Measurements from ENCODE around the gene CCR7.

CCR7 gene, protein sequence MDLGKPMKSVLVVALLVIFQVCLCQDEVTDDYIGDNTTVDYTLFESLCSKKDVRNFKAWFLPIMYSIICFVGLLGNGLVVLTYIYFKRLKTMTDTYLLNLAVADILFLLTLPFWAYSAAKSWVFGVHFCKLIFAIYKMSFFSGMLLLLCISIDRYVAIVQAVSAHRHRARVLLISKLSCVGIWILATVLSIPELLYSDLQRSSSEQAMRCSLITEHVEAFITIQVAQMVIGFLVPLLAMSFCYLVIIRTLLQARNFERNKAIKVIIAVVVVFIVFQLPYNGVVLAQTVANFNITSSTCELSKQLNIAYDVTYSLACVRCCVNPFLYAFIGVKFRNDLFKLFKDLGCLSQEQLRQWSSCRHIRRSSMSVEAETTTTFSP

DNA sequence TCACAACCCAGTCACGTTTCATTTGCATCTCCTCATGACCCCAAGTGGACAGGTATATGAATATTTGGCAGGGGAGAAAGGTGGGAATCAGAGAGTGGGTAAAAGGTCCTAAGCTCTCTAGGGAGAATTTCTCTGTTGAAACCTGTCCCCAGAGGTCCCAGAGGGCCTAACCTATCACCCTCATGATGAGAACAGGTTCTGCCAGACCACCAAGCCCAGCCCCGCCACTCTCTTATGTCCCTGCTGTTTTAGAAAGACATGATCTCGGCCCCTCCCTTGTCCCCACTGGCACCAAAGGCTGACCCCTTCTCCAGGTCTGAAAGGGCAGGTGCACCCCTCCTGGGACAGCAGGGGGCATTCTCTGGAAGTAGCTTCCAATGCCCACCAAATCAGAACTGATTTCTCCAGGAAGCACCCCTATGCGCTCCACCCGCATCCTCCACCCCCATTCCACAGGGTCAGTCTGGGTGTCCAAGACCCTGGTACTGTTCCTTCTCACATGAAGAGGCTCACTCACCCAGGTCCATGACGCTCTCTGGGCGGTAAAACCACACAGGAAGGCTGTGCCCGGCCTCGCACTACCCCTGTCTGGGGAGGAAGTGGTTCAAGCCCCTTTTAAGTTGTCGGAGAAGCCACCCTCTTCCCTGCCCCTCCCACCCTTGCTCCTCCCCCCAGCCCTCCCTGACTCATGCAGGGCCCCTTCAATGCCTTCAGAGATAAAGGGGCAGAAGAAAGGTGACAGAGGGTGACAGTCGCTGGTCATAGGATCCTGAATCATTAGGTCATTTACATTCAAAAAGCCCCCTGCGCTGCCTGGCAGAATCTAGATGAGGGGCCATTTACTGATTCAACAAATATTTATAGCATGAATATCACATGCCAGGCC is at the start of gene CCR7:
Gene CCR7, minus strand, starts transcription at position 590 of the 886 bp plus-strand sequence. Its CDS starts 63 bp downstream, at position 527.
- in situ Hi-C loops (cut with MboI; ENCODE audit: low sequenced_read_pairs), result no loop called here

DNA sequence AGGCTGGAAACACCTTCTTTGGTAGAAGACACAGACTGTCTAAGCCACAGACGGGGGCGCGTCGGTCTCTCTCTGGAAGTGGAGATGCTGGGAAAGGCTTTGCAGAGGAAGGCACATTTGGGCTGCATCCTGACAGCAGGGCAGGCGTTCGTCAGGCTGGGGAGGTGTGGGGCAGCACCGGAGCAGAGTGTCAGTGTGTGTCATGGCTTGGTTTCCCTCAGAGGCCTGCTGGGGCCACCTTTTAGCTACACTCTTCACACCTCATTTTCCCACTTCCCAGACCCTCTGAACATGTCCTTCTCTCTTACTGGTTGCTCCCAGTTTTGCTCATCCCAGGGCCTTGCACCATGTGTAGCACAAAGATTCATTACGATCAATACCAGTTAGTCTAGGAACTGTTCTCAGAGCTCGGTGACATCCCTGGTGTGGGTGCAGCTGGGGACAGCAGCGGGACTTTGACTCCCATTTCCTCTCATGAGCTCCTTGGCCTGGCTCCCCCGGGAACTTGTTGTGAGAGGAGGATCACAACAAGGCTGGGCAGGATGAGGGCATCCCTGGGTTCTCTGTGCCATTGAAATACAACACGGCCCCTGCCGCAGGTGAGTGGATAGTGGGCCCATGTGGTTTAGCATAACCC is 49.3 kb upstream of the CCR7 start:
- in situ Hi-C loops (cut with MboI; ENCODE audit: low sequenced_read_pairs), result no loop called here

DNA sequence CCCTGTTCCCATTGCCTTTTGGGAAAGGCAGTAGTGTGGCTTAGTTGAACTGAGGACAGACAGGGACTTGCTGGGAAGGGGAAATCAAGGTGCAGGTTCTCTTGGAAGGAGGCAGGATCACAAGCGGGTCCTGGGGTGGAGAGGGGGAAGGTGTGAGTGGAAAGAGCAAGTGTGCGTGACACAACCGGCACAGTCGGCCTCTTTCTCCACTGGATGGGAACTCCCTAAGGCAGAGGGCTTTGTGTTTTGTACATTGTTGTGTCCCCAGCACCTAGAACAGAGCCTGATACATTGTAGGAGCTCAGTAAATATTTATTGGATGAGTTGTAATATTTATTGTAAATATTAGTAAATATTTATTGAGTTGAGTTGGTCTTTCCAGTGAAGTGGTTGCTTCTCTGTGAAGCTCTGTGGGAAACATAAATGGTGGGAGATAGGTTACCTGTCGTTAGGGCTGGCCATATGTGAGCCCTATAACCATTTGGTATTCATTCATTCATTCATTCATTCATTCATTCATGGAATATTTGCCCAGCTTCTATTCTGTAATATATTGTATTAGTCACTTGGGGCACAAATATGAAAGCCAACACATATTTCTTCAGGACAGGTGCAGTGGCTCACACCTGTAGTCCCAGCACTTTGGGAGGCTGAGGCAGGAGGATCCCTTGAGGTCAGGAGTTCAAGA is 48.3 kb upstream of the CCR7 start:
- in situ Hi-C loops (cut with MboI; ENCODE audit: low sequenced_read_pairs), result no loop called here

DNA sequence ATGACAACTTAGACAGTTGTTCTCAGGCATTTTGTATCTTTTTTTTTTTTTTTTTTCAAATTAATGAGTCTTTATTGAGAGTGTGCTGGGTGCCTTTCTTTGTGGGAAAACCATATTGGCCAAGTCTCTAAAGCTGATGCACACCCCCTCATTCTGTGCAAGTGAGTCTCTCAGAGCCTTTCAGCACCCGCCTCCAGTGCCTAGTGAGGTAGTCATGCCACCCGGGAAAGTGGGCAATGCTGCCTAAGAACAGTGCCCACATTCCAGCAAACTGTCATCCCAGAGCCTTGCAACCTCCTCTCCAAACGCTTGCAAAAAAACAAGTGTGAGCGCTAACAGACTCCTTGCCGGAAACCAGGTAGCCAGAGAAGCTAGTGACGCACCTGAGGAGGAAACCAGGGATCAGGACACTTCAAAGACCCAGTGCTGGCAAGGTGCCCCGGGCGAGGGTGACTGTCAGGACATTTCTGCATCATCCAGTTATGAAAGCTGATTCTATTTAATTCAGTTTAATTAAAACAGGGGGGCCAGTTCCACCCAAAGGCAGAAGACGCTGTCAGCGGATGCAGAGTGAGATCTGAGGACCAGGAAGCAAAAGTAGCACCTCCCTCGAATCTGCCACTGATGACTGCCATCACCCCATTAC is 47.5 kb upstream of the CCR7 start:
- in situ Hi-C loops (cut with MboI; ENCODE audit: low sequenced_read_pairs), result no loop called here

DNA sequence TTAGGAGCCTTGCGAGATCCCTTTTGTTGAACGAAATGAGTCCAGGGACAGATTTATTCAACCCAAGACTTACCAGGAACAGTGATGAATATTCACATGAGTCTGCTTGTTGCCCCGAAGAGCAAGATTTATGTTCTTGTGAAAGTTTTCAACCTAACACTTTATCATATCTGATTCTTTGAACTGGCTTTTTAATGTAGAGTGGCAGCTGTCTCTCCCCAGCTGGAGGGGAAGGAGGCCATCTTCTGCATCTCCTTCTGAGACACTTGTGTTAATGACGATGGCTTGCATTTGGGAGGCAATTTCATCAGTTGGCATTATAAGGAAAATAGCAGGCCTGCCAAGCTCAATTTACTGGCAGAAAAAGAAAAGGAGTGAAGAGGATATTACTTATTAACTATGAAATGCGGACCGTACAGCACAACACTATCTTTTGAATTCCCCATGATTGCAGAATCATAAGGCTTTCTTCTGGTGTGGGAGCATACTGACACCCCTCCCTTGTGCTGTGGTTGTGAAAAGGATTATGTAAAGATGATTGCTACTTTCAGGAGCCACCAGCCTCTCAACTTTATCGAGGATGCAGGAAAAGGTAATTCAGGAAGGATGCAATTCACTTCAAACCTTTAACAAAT is 46.7 kb upstream of the CCR7 start:
- in situ Hi-C loops (cut with MboI; ENCODE audit: low sequenced_read_pairs), result no loop called here

DNA sequence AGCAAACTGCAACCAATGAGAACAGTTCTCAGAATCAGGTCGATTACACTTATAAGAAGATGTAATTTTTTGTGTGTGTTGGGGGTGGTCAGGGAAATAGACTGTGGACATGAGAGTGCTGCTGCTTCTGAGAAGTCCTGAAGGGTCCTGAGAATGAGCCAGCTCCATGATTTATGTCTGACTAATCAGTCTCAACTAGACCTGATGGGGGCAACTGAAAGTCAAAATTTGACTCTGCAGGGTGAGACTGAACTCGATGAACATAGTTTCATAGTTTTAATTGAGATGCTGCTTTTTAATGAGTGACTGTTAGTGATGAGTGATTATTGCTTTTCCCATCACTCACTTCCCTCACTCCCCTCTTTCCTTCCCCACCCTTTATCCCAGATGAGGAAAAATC is 45.1 kb upstream of the CCR7 start:
- in situ Hi-C loops (cut with MboI; ENCODE audit: low sequenced_read_pairs), result no loop called here

DNA sequence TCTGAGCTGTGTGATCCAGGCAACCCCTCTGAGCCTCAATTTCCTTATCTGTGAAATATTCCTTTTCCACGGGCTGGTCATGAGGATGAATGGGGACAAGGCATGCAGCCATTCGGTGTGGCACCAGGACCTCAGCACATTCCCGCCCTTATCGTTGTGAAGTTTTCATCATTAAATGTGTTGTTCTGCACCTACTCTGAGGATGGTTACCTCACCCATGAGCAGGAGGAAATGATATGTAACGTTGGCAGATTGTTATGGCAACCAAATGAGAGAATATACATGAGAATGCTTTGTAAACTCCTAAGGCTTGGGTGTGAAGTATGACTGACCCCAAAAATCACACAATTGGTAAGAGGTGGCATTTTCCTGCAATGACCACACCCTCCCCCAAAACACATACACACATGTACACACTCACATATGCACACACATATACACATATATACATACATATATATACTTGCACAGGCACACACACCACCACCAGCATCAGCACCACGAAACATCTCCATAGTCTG is 42.8 kb upstream of the CCR7 start:
- in situ Hi-C loops (cut with MboI; ENCODE audit: low sequenced_read_pairs), result no loop called here

DNA sequence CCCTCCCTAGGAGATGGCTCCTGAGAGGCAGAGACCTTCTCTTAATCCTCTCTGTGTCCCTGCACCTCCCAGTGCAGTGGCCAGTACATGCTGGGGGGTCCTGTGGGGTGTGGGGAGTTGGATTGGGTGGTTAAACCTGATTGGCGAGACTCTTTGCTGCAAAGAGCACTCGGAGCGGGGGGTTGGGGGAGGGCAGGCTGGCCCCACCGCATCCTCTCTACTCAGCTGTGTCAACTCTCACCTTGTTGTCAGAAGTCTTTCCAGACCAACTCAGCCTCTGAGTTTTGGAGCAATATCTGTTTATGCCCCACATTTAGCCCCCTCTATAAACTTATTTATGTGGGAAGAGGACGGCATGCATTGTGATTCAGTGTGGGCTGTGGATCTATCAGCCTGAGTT is 42.4 kb upstream of the CCR7 start:
- in situ Hi-C loops (cut with MboI; ENCODE audit: low sequenced_read_pairs), result no loop called here

DNA sequence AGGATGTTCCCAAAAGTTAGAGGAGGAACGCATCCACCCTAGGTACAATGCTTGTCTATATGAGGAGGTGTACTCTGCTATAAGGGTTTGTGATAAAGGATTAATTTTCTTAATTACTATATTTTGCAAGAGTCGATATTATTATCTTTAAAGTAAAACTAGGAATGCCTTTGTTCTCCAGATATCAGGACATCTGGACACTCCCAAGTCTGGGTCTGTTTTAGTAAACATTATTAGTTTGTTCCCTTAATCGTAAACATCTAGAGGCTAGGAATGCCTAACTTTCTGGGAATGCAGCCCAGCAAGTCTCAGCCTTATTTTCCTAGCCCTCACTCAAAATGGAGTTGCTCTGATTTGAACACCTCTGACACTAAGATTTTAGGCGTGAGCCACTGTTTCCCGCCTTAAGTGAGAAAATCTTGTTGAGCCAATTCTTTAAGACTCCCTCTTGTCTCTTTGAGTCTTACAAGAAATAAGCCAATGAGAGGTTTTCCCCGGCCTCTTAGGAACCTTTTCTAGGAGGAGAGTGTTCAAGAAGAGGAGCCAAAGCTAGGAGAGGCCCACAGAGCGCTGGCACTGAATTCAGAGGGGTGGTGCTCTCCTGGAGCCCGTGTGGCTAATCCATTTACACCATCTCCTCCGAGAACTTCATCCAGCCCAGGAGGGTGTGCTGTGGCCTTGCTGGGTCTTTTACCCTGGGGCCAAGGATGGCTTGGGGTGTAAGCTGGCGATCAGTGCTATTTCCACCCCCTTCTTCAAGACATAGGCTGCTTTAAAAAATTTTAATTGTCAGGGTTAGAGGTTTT is 41.5 kb upstream of the CCR7 start:
- in situ Hi-C loops (cut with MboI; ENCODE audit: low sequenced_read_pairs), result no loop called here

DNA sequence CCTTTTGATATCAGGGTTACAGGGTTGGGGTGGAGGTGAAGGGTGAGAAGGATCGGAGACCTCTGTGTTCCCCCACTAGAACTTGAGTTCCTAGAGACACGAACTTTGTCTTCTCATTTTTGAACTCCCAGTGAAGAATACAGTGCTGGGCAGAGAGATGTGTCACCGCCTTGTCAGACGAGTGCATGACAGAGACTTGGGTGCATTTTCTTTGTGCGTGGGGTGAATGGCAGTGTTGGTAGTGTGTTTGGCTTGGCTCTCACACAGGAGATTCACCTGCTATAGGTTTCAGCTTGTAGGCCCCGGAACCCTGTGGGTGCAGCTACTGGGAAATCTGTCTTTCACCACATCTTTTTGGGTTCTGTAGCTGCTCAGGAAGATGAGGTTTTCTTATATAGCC is 40.0 kb upstream of the CCR7 start:
- in situ Hi-C loops (cut with MboI; ENCODE audit: low sequenced_read_pairs), result no loop called here

DNA sequence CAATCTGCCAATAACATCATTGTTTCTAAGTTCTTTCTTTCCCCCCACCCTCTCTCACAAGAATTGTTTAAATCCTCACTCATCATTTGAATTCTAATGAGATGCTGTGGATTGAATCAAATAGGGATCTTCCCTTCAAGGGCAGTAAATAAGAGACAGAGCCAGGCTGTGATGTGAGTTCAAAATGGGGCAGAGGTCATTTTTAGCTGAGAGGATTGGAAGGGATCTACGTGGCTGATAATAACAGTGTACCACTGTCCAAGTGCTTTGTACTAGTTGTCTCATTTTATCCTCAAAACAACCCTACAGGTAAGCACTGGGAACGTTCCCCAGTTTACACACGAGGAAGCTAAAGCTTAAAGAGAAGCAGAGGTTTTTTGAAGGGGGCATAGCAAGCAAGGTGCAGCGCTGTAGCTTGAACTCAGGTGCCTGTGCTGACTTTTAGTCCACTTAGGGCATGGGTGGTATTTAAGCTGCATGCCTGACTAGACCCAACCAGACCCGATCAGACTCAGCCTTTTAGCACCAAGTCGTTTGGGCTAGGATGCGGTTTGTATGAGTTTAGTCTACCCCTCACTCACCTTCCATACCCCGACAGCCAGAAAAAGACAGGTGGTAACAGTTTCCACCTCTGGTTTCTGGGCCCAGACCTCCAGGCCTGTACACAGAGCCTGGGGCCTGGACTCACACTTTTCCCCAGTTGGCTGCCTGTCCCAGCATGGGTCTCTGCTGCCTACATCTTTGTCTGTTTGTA is 39.2 kb upstream of the CCR7 start:
- in situ Hi-C loops (cut with MboI; ENCODE audit: low sequenced_read_pairs), result no loop called here

DNA sequence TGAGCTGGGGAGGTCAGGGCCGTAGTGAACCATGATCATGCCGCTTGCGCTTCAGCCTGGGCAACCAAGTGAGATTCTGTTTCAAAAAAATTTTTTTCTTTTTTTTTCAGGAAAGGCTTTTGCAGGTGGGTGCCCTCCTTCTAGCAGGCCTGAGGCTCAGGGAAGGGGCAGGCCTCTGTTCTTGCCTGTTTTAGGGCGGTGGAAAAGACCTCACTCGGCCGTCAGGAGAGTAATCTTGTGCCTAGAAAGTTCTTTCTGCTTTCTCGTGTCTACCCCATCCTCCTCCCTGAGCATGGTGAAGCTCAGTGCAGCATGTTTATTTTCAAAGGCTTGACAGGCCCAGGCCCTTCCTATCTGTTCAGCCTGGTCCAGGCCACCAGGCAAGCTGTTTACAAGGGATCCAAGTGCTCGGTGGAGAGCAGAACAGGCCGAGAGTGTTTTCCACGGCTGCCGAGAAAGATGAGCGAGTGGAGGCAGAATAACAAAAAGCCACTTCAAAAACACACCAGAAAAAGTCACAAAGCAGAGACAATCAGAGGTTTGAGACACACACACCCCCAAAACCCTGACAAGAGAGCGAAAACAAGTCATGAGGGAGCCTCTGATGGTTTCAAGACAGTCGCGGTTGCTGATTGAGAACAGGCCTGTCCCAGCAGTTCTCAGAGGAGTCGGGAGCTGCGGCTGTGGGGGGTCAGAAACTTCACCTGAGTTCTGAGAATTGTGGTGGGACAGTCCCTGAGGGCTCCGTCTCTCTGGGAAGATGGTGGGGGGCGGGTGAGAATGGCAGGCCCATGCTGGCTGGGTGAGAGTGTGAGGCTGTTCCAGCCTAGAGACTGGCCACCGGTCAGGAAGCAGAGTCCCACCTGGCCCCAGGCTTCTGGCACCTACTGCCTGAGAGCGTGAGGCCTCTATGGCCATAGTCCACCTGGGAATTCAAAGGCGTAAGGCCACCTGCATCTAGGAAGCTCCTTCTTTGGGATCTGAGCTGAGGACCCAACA is 37.5 kb upstream of the CCR7 start:
- in situ Hi-C loops (cut with MboI; ENCODE audit: low sequenced_read_pairs), result no loop called here

DNA sequence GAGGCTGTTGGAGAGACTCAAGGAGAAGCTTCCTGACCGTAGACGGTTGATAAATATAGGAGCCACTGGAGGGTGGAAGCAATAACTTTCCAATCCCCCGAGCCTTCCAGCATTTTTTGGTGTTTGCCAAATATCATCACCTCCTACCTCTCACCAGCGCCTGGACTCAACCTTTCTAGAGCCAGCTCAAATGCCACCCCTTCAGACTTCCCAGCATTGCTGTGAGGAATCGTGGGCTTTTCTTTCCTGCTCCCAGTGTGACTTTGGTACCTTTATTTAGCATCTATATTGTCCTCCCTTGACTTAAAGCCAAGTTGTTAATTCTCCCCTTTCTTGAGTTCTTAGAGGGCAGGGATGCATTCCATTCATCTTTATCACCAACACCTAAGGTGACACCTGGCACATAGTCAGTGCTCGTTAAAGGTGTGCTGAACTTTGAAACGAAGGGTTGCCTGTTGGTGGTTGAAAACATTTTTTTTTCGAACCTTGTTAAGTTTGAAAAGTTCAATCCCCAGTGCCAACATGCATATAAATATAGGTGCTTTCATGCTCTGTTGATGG is 35.3 kb upstream of the CCR7 start:
- in situ Hi-C loops (cut with MboI; ENCODE audit: low sequenced_read_pairs), result no loop called here

DNA sequence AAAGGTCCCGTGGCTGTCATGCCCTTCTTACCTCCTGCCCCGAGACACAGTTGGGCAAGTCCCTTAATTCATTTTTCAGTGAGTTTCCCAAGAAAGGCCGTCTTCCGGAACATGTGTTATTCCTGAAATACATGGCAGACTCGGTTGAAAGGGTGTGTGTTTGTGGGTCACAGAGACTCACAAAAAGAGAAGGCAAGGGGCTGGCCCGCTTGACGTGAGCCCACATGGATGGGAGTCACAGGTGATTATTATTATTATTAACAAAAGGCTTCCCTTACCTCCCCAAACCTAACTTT is 34.1 kb upstream of the CCR7 start:
- in situ Hi-C loops (cut with MboI; ENCODE audit: low sequenced_read_pairs), result no loop called here

DNA sequence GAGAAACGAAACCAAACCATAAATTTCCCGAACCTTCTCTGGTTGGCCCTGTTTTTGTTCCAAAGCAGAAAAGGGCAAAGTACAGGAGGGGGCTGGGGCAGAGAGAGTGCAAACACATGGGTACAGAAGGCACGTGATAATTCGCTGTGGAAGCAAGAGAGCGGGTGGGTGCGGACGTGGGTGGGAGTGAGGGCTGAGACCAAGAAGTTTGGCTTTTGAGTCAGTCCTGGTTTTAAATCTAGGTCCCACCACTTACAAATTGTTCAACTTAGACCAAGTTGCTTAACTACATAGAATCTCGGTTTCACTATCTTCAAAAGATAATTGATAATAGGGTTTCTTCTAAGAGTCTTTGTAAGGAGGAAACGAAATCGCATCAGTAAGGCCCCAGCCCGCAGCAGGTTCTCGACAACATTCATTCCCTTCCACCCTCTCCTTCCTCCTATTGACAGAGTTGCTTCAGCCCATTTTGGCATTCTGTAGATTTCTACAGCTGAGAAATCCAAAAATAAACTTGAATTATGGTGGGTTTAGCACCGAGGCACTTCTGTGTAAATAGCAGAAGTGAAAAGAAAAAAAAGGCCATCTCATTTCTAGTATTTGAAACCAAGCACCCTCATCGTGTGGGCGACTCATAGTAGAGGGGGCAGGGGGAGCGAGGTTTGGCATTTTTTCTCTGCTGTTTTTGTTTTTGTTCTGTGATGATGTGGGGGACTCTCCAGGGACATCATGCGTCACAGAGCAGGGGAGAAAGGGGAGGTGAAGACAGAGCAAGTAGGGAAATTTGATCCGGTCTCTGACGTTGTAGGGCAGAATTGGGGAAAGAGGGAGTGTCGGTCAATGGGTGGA is 33.6 kb upstream of the CCR7 start:
- in situ Hi-C loops (cut with MboI; ENCODE audit: low sequenced_read_pairs), result no loop called here

DNA sequence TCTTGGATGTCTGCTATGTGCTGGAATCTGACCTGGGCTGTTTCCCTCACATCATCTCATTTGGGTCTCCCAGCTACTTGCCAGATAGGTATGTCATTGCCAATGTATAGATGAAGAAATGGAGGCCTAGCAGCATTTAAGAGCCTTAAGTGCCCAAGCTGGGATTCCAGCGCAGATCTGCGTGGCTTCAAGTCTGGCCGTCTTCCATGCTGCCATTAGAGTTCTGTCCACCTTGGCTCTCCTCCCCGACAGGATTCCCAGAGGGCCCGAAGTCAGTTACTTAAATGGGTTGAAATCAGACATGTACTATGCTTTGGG is 33.0 kb upstream of the CCR7 start:
- in situ Hi-C loops (cut with MboI; ENCODE audit: low sequenced_read_pairs), result no loop called here
